ENCODE data around the gene A3GALT2. TPM values are rescaled to one million over a fixed set of nuclear protein-coding genes. Genes with fewer than 3 reads are reported as not detected.

The A3GALT2 gene
- total RNA-seq, 6 experiments from 2014 or later, result not detected

DNA sequence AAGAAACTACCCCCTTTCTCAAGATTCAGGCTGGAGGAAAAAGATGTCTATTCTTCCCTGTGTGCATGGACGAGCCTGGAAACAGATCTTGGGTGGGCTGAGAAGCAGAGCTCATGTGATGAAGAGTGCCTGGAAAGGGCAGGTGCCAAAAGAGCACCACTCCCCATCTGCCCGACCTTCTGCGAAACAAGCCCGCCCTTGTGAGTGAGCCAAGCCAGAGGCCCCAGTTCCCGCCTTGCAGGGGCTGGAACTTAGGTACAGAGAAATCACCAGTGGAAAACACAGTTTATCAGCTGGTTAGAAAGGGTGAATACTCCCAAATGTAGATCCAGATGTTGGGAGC is 26.7 kb upstream of the A3GALT2 start:
- H3K27me3 Mint-ChIP-seq (ENCODE audit: insufficient read depth), result no peaks in the 10 kb centered on the region
- H3K27ac Mint-ChIP-seq, result peak overlapping the region; percentile 96
- peaks cover 68% of the 10 kb centered on the region for H3K4me1 Mint-ChIP-seq (ENCODE audit: low read depth)
- H3K4me3 Mint-ChIP-seq, result peak overlapping the region; percentile 93
- H3K9me3 Mint-ChIP-seq, result no peaks in the 10 kb centered on the region
- DNase-seq, result no peak
- TF ChIP-seq, protein P1, sequence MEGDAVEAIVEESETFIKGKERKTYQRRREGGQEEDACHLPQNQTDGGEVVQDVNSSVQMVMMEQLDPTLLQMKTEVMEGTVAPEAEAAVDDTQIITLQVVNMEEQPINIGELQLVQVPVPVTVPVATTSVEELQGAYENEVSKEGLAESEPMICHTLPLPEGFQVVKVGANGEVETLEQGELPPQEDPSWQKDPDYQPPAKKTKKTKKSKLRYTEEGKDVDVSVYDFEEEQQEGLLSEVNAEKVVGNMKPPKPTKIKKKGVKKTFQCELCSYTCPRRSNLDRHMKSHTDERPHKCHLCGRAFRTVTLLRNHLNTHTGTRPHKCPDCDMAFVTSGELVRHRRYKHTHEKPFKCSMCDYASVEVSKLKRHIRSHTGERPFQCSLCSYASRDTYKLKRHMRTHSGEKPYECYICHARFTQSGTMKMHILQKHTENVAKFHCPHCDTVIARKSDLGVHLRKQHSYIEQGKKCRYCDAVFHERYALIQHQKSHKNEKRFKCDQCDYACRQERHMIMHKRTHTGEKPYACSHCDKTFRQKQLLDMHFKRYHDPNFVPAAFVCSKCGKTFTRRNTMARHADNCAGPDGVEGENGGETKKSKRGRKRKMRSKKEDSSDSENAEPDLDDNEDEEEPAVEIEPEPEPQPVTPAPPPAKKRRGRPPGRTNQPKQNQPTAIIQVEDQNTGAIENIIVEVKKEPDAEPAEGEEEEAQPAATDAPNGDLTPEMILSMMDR (IDR thresholded peaks at IDR 0.05), result no peak
- H3K36me3 Mint-ChIP-seq (ENCODE audit: low read depth), result peaks cover 43% of the 10 kb centered on the region

DNA sequence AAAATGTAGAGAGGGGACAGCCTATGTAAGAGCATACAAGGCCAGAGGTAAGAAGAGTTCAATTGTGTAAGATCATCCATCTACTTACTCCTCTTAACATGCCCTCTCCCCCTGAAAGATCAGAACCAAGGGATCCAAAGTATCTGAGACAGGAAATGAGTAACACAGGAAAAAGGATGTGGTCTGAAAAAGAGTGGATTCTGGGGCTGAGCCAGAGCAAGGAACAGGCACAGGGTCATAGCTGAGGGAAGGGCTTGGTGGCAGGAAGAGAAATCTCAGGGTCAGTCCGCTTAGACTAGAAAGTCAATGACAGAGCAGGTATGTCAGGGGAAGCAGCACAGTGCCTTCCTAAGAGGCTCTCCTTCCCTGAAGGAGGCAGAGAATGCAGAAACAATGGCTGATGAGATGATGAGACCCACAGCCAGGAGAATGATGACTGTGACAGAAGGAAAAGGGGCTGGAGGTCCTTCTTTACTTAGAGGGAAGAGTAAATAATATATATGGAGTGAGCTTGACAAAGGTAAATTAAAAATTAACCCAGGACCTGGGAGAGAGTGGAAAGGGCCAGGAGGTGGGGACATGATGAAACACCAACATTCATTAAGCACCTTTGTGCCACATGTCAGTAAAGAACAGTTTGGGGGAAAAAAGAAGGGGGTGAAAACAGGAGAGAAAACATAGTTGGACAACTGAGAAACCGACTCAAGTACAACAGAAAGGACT is 26.2 kb upstream of the A3GALT2 start:
- Mint-ChIP-seq H3K27ac (peak overlapping the region; percentile 96), H3K4me1 (ENCODE audit: low read depth) (peaks cover 73% of the 10 kb centered on the region), H3K36me3 (ENCODE audit: low read depth) (peaks cover 46% of the 10 kb centered on the region), H3K9me3 (no peaks in the 10 kb centered on the region), H3K4me3 (peak overlapping the region; percentile 93), H3K27me3 (ENCODE audit: insufficient read depth) (no peaks in the 10 kb centered on the region; the same call in 1 of the 2 replicates)
- peak; percentile 84 for DNase-seq
- TF ChIP-seq, protein P1 (IDR thresholded peaks at IDR 0.05), result no peak

DNA sequence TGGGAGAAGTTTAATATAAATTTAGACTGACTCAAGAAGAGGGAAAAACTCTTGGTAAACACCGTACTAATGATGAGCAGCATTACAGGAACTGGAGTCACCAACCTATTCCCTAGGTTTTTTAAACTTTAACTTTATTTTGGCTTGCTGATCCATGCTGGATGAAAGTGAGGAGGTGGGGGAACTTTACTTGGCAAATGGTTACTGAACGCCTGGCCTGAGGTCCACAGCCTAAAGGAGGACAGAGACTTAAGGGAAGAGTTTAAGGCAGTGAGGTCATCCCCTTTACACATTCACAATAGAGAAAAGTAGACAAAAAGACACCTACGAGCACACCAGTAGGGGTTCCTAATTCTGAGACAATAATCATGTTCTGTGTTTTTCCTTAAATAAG is 25.6 kb upstream of the A3GALT2 start:
- no peak for DNase-seq
- peak overlapping the region; percentile 93 for H3K4me3 Mint-ChIP-seq
- H3K4me1 Mint-ChIP-seq (ENCODE audit: low read depth), result peaks cover 78% of the 10 kb centered on the region
- H3K27me3 Mint-ChIP-seq (ENCODE audit: insufficient read depth), result no peaks in the 10 kb centered on the region; the same call in 1 of the 2 replicates
- peak overlapping the region; percentile 96 for H3K27ac Mint-ChIP-seq
- peaks cover 46% of the 10 kb centered on the region for H3K36me3 Mint-ChIP-seq (ENCODE audit: low read depth)
- TF ChIP-seq, protein P1 (IDR thresholded peaks at IDR 0.05), result no peak; the same call in 1 of the 2 replicates
- H3K9me3 Mint-ChIP-seq, result no peaks in the 10 kb centered on the region

DNA sequence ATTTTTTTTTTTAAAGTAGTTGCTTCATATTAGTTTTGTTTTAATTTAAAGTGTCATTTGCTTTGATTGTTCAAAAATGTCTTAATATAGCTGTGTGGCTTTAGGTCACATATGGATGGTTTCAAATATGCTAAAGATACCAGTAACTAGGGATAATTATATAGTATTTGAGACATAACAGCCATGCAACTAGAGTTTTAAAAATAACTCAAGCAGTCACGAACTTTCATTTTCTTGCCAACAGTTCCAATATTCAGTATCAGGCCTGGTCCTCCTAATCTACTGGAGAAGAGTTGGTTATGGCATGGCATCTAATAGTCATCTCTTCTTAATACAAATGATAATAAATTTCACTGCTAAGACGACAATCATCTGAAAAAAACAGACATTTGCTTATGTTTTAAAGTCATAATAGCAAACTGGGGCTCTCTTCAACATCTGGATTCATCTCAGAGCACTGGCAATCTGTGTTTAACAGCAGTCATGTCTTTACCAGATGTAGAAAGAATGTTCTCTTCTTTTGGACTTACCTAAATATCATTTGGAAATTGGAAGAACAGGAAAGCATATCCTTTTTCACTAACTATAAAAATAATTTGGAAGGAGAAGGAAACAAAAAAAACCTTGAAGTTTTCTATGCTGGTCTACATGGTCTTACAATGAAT is 24.1 kb upstream of the A3GALT2 start:
- Mint-ChIP-seq H3K36me3 (ENCODE audit: low read depth) (peaks cover 56% of the 10 kb centered on the region), H3K9me3 (no peaks in the 10 kb centered on the region), H3K27ac (peak overlapping the region; percentile 96), H3K27me3 (ENCODE audit: insufficient read depth) (no peaks in the 10 kb centered on the region; the same call in none of the 2 replicates), H3K4me1 (ENCODE audit: low read depth) (peaks cover 78% of the 10 kb centered on the region), H3K4me3 (peak overlapping the region; percentile 93)
- DNase-seq, result no peak
- TF ChIP-seq, protein P1 (IDR thresholded peaks at IDR 0.05), result no peak

DNA sequence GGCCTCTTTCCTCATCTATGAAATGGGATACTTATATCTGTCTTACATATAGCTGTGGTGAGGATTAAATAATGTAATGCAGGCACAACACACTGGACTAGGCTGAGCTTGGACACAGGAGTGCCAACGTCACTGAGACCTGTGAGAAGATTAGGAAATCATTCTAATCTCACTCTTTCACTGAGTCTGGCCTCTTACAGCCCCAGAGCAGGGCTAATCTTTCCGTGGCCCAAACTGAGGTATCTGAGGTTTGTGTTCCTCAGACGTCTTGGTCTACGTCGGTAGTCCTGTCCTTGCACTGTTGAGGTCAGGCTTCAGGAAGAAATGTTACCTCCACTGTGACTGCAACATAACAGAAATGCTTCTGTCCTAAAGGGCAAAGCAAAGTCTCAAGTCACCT is 22.6 kb upstream of the A3GALT2 start:
- peak overlapping the region; percentile 93 for H3K4me3 Mint-ChIP-seq
- DNase-seq, result no peak
- peaks cover 53% of the 10 kb centered on the region for H3K36me3 Mint-ChIP-seq (ENCODE audit: low read depth)
- TF ChIP-seq, protein P1 (IDR thresholded peaks at IDR 0.05), result no peak
- peak overlapping the region; percentile 96 for H3K27ac Mint-ChIP-seq
- H3K4me1 Mint-ChIP-seq (ENCODE audit: low read depth), result peaks cover 93% of the 10 kb centered on the region
- no peaks in the 10 kb centered on the region; the same call in none of the 2 replicates for H3K27me3 Mint-ChIP-seq (ENCODE audit: insufficient read depth)
- H3K9me3 Mint-ChIP-seq, result no peaks in the 10 kb centered on the region
